Activated CD8-positive, alpha-beta T cell treated with anti-CD3 and anti-CD28 coated beads, Interleukin-2, amount 10 ng/mL, durations not matched to agents 7 days and 5 days (primary cell): ENCODE data around the gene B3GNT5. TPM values are rescaled to one million over a fixed set of nuclear protein-coding genes. Genes with fewer than 3 reads are reported as not detected.
A peak's percentile ranks its signal among the peaks of the same experiment; 100 is the strongest.

Experiments
- ATAC-seq: fragments of 150-1000 bp; cut with Tn5 transposase; one replicate; pipeline ENCODE4 v1.10.0; 2021; ENCODE audit warnings: moderate library complexity
- CTCF ChIA-PET: fragments of 350-600 bp; sonication (Branson Sonifier 250); formaldehyde crosslinking; loops from one replicate; lab custom pipeline; 2021; ENCODE audit warnings: antibody characterized with exemption; lab: Charles Lee
- POLR2A ChIA-PET: fragments of 350-600 bp; sonication (Branson Sonifier 250); formaldehyde crosslinking; loops from one replicate; lab custom pipeline; 2021; ENCODE audit warnings: antibody characterized with exemption; lab: Charles Lee
- DNase-seq: peaks from one replicate; pipeline ENCODE4 v3.0.0-alpha.2; 2020
- H3K27ac Mint-ChIP-seq: one replicate; pipeline ENCODE4 v1.8.0; 2021; ENCODE audit warnings: mild to moderate bottlenecking, mixed read lengths
- H3K27me3 Mint-ChIP-seq: one replicate; pipeline ENCODE4 v1.8.0; 2021; ENCODE audit warnings: low read depth, mixed read lengths
- H3K36me3 Mint-ChIP-seq: one replicate; pipeline ENCODE4 v1.8.0; 2021; ENCODE audit warnings: low read depth, mixed read lengths
- H3K4me1 Mint-ChIP-seq: one replicate; pipeline ENCODE4 v1.8.0; 2021; ENCODE audit warnings: low read depth, mixed read lengths
- H3K4me3 Mint-ChIP-seq: one replicate; pipeline ENCODE4 v1.8.0; 2021; ENCODE audit warnings: mild to moderate bottlenecking, mixed read lengths
- H3K9me3 Mint-ChIP-seq: one replicate; pipeline ENCODE4 v1.8.0; 2022; ENCODE audit warnings: mixed read lengths; ENCODE audit not compliant: insufficient read depth
- total RNA-seq, 2 experiments: library from RNA; stranded (reverse); gene quantifications; one replicate each; pipeline ENCODE4 v1.2.3, GENCODE V29; 2021

B3GNT5 gene
- total RNA-seq, 2 experiments from 2014 or later = 0.86 to 1.4 TPM

- Mint-ChIP-seq H3K27me3 (no peaks in the 10 kb centered on the region), H3K9me3 (no peaks in the 10 kb centered on the region), H3K4me3 (no peak overlapping the region), H3K27ac (no peak overlapping the region), H3K4me1 (peaks cover 2% of the 10 kb centered on the region), H3K36me3 (no peaks in the 10 kb centered on the region)
- ChIA-PET POLR2A (no interaction called here), CTCF (interaction anchor here (0.8 to 1.0 kb wide), 2 partner anchors 10 to 149 kb away, joined by 3 read pairs; no protein-coding TSS in a partner anchor)
- DNase-seq (no peak), ATAC-seq (no peak)
Observed at GRCh38 chr3:183233966-183234365, 19.1 kb upstream of the B3GNT5 start.

DNA sequence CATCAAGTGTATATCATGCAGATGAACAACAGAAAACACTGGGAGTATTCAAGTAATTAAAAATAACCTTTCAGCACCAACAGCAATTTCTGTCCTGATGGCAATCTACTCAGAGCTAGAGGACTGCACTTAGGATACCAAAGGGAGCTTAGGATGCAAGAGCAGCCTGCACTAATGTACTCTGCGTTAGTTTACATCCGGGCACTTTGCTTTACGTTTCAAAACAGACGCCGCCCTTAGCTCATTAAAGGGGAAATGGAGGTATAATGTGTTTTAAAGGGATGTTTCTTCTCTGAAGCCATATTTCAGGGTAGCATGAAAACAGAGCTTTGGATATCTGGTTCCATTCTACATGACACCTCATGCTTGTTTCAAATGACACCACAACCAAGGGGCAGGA lies 14.0 kb upstream of the B3GNT5 start:
- DNase-seq = no peak
- no peak for ATAC-seq
- no peak overlapping the region for H3K27ac Mint-ChIP-seq
- ChIA-PET CTCF (no interaction called here), POLR2A (no interaction called here)
- H3K9me3 Mint-ChIP-seq = peaks cover 20% of the 10 kb centered on the region
- H3K4me3 Mint-ChIP-seq = no peak overlapping the region
- peaks cover 20% of the 10 kb centered on the region for H3K36me3 Mint-ChIP-seq
- peaks cover under 1% of the 10 kb centered on the region for H3K4me1 Mint-ChIP-seq
- H3K27me3 Mint-ChIP-seq = peaks cover 2% of the 10 kb centered on the region

DNA sequence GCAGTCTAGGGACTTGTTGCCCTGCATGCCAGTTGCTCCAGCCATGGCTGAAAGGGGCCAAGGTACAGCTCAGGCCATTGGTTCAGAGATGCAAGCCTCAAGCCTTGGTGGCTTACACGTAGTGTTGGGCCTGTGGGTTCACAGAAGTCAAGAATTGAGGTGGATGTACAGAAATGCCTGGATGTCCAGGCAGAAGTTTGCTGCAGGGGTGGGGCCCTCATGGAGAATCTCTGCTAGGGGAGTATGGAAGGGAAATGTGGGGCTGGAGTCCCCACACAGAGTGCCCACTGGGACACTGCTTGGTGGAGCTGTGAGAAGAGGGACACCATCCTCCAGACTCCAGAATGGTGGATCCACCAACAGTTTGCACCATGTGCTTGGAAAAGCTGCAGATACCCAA lies 10.6 kb upstream of the B3GNT5 start:
- ChIA-PET POLR2A (no interaction called here), CTCF (no interaction called here)
- H3K36me3 Mint-ChIP-seq = peaks cover 20% of the 10 kb centered on the region
- H3K4me1 Mint-ChIP-seq = no peaks in the 10 kb centered on the region
- peaks cover 5% of the 10 kb centered on the region for H3K27me3 Mint-ChIP-seq
- H3K4me3 Mint-ChIP-seq = no peak overlapping the region
- H3K27ac Mint-ChIP-seq = no peak overlapping the region
- DNase-seq = no peak
- peaks cover 20% of the 10 kb centered on the region for H3K9me3 Mint-ChIP-seq
- ATAC-seq = no peak

- CTCF ChIA-PET = no interaction called here
- Mint-ChIP-seq H3K36me3 (peaks cover 20% of the 10 kb centered on the region), H3K27me3 (peaks cover 5% of the 10 kb centered on the region), H3K4me3 (no peak overlapping the region), H3K4me1 (no peaks in the 10 kb centered on the region), H3K27ac (no peak overlapping the region), H3K9me3 (peaks cover 20% of the 10 kb centered on the region)
- POLR2A ChIA-PET = no interaction called here
- ATAC-seq (no peak), DNase-seq (no peak)
Observed at GRCh38 chr3:183244219-183244618, 8.8 kb upstream of the B3GNT5 start.

DNA sequence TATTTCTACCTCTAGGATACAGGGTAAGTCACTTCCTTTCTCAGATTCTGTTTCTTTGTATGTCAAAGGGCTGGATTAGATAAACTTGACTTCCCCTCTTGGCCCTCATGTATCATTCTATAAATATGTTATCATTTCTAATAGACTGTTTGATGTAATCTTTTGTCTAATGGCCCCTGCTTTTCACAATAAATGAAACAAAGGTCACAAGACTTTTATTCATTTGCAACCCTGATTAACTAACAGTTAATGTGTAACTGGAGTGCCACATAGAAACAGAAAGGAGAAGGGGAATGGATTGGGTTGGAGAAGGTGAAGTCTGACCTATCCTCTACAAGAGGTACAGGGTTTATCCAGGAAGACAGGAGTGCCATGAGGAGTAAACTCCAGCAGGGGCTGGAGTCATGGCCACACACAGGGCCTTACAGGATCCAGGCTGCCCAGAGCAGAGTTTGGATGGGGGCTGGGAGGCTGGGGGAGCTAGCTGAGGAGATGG lies 8.0 kb upstream of the B3GNT5 start:
- POLR2A ChIA-PET = no interaction called here
- Mint-ChIP-seq H3K9me3 (peaks cover 15% of the 10 kb centered on the region), H3K27me3 (peaks cover 3% of the 10 kb centered on the region), H3K4me3 (no peak overlapping the region), H3K36me3 (peaks cover 16% of the 10 kb centered on the region), H3K4me1 (no peaks in the 10 kb centered on the region), H3K27ac (no peak overlapping the region)
- ATAC-seq (no peak), DNase-seq (no peak)
- CTCF ChIA-PET = no interaction called here

DNA sequence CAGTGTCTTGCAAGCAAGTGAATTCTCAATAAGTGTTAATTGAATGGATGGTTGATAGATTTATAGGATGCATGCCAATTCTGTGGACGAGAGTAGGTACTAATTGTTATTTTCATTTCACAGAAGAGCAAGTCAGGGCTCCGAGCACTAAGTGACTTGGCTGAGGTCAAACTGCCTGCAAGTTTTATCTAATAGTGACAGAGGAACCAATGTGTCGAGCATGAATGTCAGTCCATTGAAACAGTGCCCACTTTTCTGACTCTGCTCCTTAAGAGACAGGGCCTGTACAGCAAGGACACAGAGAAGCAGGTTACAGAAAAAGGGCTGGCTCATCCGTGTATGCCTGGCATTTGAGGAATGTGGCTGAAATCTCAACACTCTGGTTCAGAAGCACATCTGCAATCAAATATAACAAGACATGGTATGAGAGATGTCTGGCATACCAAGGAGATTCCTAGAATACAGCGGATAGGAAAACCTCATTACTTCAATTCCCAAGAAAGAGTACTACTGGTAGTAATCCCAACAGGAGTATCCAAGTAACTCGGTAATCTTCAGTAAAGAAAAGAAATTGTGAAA lies 6.0 kb upstream of the B3GNT5 start:
- no peak overlapping the region for H3K27ac Mint-ChIP-seq
- no peak overlapping the region for H3K4me3 Mint-ChIP-seq
- peaks cover 9% of the 10 kb centered on the region for H3K36me3 Mint-ChIP-seq
- DNase-seq (no peak), ATAC-seq (no peak)
- peaks cover 8% of the 10 kb centered on the region for H3K9me3 Mint-ChIP-seq
- ChIA-PET POLR2A (no interaction called here), CTCF (no interaction called here)
- H3K27me3 Mint-ChIP-seq = peaks cover 3% of the 10 kb centered on the region
- H3K4me1 Mint-ChIP-seq = no peaks in the 10 kb centered on the region

- no peak for ATAC-seq
- POLR2A ChIA-PET = no interaction called here
- CTCF ChIA-PET = interaction anchor here (1.2 kb wide), 1 partner anchor 37 kb away, joined by 3 read pairs; no protein-coding TSS in a partner anchor
Observed at GRCh38 chr3:183249006-183249718, 3.9 kb upstream of the B3GNT5 start.

GRCh38 chr3:183252118-183252782 lies 803 bp upstream of the B3GNT5 start:
- Mint-ChIP-seq H3K36me3 (no peaks in the 10 kb centered on the region), H3K4me3 (peak overlapping the region; percentile 51), H3K9me3 (no peaks in the 10 kb centered on the region), H3K4me1 (peaks cover 9% of the 10 kb centered on the region), H3K27me3 (peaks cover 19% of the 10 kb centered on the region), H3K27ac (no peak overlapping the region)
- DNase-seq (no peak), ATAC-seq (no peak)
- ChIA-PET POLR2A (no interaction called here), CTCF (interaction anchor here (0.6 to 6.3 kb wide), 5 partner anchors 9 to 393 kb away, joined by 3 to 39 read pairs (median 5); no protein-coding TSS in a partner anchor)

More at GRCh38 chr3:183249006-183249718, 3.9 kb upstream of the B3GNT5 start:
- no peak for DNase-seq
- Mint-ChIP-seq H3K27ac (no peak overlapping the region), H3K36me3 (no peaks in the 10 kb centered on the region), H3K4me1 (peaks cover 4% of the 10 kb centered on the region), H3K9me3 (no peaks in the 10 kb centered on the region), H3K27me3 (peaks cover 9% of the 10 kb centered on the region), H3K4me3 (no peak overlapping the region)

DNA sequence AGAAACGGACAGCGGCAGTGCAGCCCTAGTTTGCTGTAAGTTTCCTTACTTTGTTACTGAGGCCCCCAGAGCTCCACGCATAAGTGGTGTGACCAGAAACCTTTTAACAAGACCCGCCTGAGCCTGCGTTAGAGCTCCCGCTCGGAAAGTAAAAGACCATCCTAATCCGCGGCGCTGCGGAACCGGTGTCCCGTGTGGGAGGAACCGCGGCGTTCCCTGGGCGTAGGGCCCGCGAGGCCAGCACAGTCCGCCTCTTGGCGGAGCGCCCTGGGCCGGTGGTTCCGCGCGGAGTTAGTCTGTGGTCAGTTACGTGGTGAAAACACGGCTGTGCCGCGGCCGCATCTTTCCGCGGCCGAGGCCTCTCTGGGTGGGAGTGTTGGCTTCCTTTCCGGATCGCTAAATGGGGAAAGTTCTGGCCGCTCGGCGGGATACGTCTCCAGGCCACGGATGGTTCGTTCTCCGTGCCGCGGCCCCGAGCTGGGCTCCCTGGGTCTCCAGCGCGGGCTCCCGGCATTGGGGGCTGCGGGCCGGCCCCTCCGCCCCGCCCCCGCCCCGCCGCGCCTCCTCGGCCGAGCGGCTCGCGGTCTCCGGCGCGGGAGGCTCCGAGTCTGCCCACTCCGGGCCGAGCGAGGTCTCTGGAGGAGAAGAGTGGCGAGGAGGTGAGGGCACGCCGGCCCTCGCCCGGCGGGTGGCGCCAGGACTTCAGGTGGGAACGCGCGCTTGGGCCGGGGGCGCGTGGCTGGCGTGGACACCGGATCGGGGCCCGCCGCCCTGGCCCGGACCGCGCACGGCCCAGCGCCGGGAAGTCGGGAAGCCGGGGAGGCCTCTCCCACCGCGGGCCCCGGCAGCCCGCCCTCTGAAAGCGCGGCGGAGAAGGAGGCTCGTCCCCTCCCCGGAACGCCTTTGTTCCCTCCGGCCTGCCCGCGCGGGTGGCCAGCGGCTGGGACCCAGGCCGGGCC lies 754 bp downstream of the B3GNT5 start:
- H3K27me3 Mint-ChIP-seq = peaks cover 19% of the 10 kb centered on the region
- ATAC-seq = peak; percentile 65
- H3K4me1 Mint-ChIP-seq = peaks cover 9% of the 10 kb centered on the region
- no peaks in the 10 kb centered on the region for H3K36me3 Mint-ChIP-seq
- peak overlapping the region; percentile 72 for H3K4me3 Mint-ChIP-seq
- no peak overlapping the region for H3K27ac Mint-ChIP-seq
- no peaks in the 10 kb centered on the region for H3K9me3 Mint-ChIP-seq
- peak; percentile 32 for DNase-seq
- ChIA-PET POLR2A (interaction anchor here (0.6 to 1.0 kb wide), 3 partner anchors 12 to 37 kb away, joined by 3 to 5 read pairs (median 3); no protein-coding TSS in a partner anchor), CTCF (interaction anchor here (0.9 to 6.3 kb wide), 3 partner anchors 12 to 130 kb away, joined by 3 to 39 read pairs (median 5); no protein-coding TSS in a partner anchor)

- Mint-ChIP-seq H3K9me3 (no peaks in the 10 kb centered on the region), H3K27me3 (peaks cover 19% of the 10 kb centered on the region), H3K4me3 (peak overlapping the region; percentile 64), H3K4me1 (peaks cover 9% of the 10 kb centered on the region), H3K36me3 (no peaks in the 10 kb centered on the region), H3K27ac (no peak overlapping the region)
- DNase-seq = no peak
- POLR2A ChIA-PET = interaction anchor here (0.6 to 0.7 kb wide), 2 partner anchors 11 to 38 kb away, joined by 3 read pairs; no protein-coding TSS in a partner anchor
- CTCF ChIA-PET = interaction anchor here (2.4 to 6.3 kb wide), 2 partner anchors 11 to 129 kb away, joined by 5 to 39 read pairs; no protein-coding TSS in a partner anchor
- ATAC-seq = peak; percentile 47
Observed at GRCh38 chr3:183254487-183255347, 1.7 kb downstream of the B3GNT5 start.
